Measurements from ENCODE around the gene CACUL1. TPM values are rescaled to one million over a fixed set of nuclear protein-coding genes. Genes with fewer than 3 reads are reported as not detected.

The CACUL1 gene
- polyA plus RNA-seq, 3 donors = 4.1 to 8.7 (median 7.6) TPM

GRCh38 chr10:118742782-118743181 is 12.0 kb downstream of the CACUL1 start:
- 83 to 95% (median 88%) methylated on average over 1 of the region's 1 CpG for WGBS, 3 donors
- no peak overlapping the region for H3K27ac ChIP-seq (ENCODE audit: low read depth, low read length)

GRCh38 chr10:118742032-118742431 is 12.7 kb downstream of the CACUL1 start:
- no peak overlapping the region for H3K27ac ChIP-seq (ENCODE audit: low read depth, low read length)
- WGBS, 3 donors = 30 to 72% (median 71%) methylated on average over 2 of the region's 2 CpGs

GRCh38 chr10:118738406-118738805 is 16.4 kb downstream of the CACUL1 start:
- WGBS, 3 donors = 51 to 97% (median 77%) methylated on average over 2 of the region's 2 CpGs
- no peak overlapping the region for H3K27ac ChIP-seq (ENCODE audit: low read depth, low read length)

- no peak overlapping the region for H3K27ac ChIP-seq (ENCODE audit: low read depth, low read length)
- 62 to 86% (median 78%) methylated on average over 3 of the region's 3 CpGs for WGBS, 3 donors
Measured at GRCh38 chr10:118737603-118738302, 17.0 kb downstream of the CACUL1 start.

- 67 to 93% (median 91%) methylated on average over 1 of the region's 1 CpG for WGBS, 3 donors
- no peak overlapping the region for H3K27ac ChIP-seq (ENCODE audit: low read depth, low read length)
Measured at GRCh38 chr10:118735294-118735693, 19.5 kb downstream of the CACUL1 start.

- WGBS, 3 donors = 73 to 85% (median 83%) methylated on average over 2 of the region's 2 CpGs
- H3K27ac ChIP-seq (ENCODE audit: low read depth, low read length) = no peak overlapping the region
Measured at GRCh38 chr10:118734475-118734874, 20.3 kb downstream of the CACUL1 start.

- H3K27ac ChIP-seq (ENCODE audit: low read depth, low read length) = no peak overlapping the region
- 68 to 77% (median 76%) methylated on average over 12 of the region's 12 CpGs for WGBS, 3 donors
Measured at GRCh38 chr10:118732245-118733165, 22.3 kb downstream of the CACUL1 start.

- H3K27ac ChIP-seq (ENCODE audit: low read depth, low read length) = no peak overlapping the region
- WGBS, 3 donors = 33 to 55% (median 55%) methylated on average over 7 of the region's 7 CpGs
Measured at GRCh38 chr10:118730756-118731456, 23.9 kb downstream of the CACUL1 start.

GRCh38 chr10:118729641-118730258 is 25.0 kb downstream of the CACUL1 start:
- no peak overlapping the region for H3K27ac ChIP-seq (ENCODE audit: low read depth, low read length)
- WGBS, 3 donors = 40 to 49% (median 43%) methylated on average over 2 of the region's 2 CpGs

GRCh38 chr10:118729200-118729599 is 25.6 kb downstream of the CACUL1 start:
- 21 to 73% (median 73%) methylated on average over 3 of the region's 3 CpGs for WGBS, 3 donors

GRCh38 chr10:118725886-118726500 is 28.8 kb downstream of the CACUL1 start:
- 14 to 55% (median 47%) methylated on average over 4 of the region's 4 CpGs for WGBS, 3 donors
- no peak overlapping the region for H3K27ac ChIP-seq (ENCODE audit: low read depth, low read length)

More at GRCh38 chr10:118729200-118729599, 25.6 kb downstream of the CACUL1 start:
- no peak overlapping the region for H3K27ac ChIP-seq (ENCODE audit: low read depth, low read length)

- 85 to 96% (median 93%) methylated on average over 6 of the region's 6 CpGs for WGBS, 3 donors
- H3K27ac ChIP-seq (ENCODE audit: low read depth, low read length) = no peak overlapping the region
Measured at GRCh38 chr10:118723466-118723865, 31.3 kb downstream of the CACUL1 start.

GRCh38 chr10:118721539-118721876 is 33.3 kb downstream of the CACUL1 start:
- H3K27ac ChIP-seq (ENCODE audit: low read depth, low read length) = no peak overlapping the region
- 72 to 75% (median 74%) methylated on average over 3 of the region's 3 CpGs for WGBS, 3 donors

- WGBS, 3 donors = 30 to 32% (median 31%) methylated on average over 3 of the region's 3 CpGs
- no peak overlapping the region for H3K27ac ChIP-seq (ENCODE audit: low read depth, low read length)
Measured at GRCh38 chr10:118720685-118721538, 33.9 kb downstream of the CACUL1 start.

GRCh38 chr10:118714366-118714765 is 40.4 kb downstream of the CACUL1 start:
- no peak overlapping the region for H3K27ac ChIP-seq (ENCODE audit: low read depth, low read length)
- 87 to 94% (median 92%) methylated on average over 3 of the region's 3 CpGs for WGBS, 3 donors

GRCh38 chr10:118712930-118713634 is 41.7 kb downstream of the CACUL1 start:
- H3K27ac ChIP-seq (ENCODE audit: low read depth, low read length) = no peak overlapping the region
- 77 to 95% (median 95%) methylated on average over 14 of the region's 14 CpGs for WGBS, 3 donors

GRCh38 chr10:118712080-118712479 is 42.7 kb downstream of the CACUL1 start:
- H3K27ac ChIP-seq (ENCODE audit: low read depth, low read length) = no peak overlapping the region
- 72 to 89% (median 85%) methylated on average over 7 of the region's 7 CpGs for WGBS, 3 donors
